Eye (tissue), 1 donor: ENCODE data around the gene TMEM86B.

Source experiments
- DNase-seq: peaks from one replicate; pipeline ENCODE4 v3.0.0-alpha.2; 2015

The TMEM86B gene

GRCh38 chr19:55256562-55257460 lies 28.2 kb upstream of the TMEM86B start:
- DNase-seq, result no peak

DNA sequence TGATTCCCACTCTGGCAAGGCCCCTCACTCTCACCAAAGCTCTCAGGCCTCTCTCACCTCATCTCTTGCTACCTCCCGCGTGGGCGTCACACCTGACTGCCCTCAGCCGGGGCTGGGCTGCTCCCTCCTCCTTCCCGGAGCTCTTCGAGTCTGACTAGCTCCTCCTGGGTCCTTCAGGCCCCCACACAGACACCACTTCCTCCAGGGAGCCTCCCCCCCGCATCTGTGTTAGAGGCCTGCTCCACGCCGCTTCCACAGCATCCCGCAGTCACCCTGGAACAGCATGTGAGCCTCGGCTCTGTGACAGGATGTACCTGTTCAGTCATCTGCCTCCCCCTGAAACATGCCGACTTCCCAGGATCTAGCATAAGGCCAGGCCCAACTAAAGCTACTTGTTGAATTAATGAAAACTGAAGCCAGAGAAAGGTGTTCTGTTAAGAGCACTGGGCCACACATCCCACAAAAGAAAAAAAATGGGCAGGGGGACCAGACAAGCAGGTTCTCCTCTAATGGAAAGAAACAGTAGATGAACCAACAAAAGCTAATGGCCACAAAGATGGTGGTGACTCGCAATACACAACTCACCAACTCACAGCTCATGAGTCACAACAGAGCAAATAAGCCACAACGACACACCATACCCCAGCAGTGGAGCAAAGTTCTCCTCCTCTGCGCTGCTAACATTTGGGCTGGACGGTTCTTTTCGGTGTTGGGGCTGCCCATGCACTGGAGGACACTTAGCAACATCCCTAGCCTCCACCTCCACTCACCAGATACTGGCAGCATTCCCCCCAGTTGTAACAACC lies 27.3 kb upstream of the TMEM86B start:
- DNase-seq, result no peak

- no peak for DNase-seq
Measured at GRCh38 chr19:55254625-55254977, 26.0 kb upstream of the TMEM86B start.

DNA sequence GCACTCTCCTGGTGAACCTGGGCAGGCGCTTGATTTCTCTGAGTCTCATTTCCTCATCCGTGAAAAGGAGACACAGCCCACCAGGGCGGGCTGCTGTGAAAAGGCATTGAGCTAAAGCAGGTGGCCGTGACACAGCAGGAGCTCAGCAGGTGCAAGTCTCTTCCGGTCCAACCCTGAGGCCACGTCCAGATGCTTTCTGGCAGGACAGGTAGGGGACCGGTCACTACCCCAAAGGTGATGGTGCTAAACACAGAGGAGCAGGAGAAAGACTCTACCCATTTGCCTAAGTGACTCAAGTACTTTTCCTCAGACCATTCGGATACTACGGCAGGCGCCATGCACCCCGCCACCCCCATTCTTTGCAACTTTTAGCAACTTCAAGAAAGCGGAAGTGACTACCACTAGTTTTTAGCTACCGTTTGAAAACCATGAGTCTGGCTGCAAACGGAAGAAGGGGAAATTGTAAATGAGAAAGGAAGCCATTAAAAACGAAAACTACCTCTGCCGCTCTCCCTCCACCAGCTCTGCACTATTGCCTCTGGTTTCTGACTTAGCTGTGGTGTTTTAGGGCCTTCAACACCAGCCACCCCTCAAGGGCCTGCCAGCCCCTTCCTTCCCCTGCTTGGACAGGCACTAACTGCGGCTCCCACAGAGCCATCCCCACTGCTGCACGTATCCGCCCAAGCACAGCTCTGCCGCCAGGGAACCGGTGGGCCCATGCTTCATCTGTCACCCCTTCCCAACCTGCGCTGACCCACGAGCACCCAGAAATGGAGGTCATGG lies 25.5 kb upstream of the TMEM86B start:
- DNase-seq, result no peak

GRCh38 chr19:55252760-55253663 lies 24.4 kb upstream of the TMEM86B start:
- no peak for DNase-seq

DNA sequence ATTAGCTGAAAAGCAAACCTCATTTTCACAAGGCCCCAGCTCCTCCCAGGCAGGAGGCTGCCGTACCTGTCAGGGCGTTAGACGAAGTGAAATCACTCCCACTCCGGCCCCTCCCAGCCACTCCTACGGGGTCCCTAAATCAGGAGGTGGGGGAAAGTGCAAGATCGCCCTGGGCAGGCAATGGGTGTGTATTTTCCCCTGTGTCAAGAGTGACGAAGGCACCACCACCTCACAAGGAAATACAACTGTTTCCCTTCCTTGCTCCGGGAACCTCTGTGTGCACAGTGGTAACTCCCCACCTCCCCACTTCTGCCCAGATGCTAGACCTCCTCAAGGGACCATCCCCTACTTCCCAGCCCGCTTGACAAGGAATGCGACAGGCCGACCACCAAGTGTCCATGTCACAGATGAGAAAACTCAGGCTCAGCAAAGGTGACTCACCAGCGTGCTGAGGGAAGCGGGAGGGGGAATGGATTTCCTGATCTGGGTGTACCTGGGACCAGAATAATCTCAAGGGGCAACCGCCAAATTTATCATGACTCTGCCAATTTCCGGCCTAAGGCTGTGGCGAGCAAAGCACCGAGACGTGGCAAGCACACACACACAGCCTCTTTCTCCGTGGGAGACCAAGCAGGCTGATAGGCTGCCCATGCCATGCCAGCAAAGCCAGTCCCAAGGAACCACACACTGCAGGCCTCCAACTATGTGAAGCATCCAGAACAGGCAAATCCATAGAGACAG lies 22.9 kb upstream of the TMEM86B start:
- no peak for DNase-seq

DNA sequence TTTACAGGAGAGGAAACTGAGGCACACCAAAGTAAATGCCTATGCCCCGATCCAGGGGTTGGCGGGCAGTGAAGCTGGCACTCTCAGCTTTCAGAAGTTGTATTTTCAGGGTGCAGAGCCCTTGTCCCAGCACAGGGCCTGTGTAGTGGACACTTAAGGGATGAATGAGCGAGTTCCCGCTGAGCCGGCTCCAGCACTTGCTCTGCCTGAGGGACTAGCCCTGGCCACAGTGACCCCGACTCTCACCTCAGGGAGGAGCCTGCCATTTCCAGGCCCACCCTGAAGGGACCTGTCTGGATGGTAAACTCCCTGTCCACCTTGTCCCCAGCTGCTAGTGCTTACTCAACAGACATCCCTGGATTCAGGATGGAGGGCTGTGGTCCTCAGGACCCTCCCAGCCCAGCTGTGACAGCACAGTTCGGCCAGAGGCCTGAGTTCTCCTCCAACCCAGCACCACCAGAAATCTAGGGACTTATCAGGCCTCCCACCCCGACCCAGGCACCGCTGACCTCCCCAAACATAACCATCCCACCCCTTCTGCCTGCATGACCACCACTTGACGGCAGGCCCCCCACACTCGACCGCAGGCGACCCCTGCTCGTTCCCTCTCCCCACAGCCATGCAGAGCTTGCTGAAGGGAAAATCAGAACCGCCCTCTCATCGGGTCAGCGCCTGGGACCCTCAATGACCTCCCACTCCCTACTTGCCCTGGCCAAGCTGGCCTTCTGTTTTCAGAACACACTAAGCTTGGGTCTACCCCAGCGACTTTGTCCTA lies 21.9 kb upstream of the TMEM86B start:
- no peak for DNase-seq

DNA sequence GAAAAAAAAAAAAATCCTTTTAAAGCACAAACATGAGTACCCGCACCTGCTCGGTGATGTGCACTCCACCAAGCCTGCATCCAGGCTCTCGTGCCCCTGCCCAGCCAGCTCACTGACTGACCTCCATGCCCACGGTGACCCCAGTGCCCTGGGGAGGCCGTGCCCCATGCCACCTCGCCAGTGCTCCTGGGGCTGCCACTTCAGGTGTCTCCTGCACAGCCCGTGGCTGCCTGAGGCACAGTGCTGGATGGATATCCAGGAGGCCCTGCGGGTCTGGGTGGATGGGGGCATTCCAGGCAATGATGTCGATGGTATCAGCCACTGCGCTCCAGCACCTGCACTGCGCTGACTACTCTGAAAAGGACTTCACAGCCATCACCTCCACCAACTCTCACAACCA lies 21.3 kb upstream of the TMEM86B start:
- DNase-seq, result no peak

DNA sequence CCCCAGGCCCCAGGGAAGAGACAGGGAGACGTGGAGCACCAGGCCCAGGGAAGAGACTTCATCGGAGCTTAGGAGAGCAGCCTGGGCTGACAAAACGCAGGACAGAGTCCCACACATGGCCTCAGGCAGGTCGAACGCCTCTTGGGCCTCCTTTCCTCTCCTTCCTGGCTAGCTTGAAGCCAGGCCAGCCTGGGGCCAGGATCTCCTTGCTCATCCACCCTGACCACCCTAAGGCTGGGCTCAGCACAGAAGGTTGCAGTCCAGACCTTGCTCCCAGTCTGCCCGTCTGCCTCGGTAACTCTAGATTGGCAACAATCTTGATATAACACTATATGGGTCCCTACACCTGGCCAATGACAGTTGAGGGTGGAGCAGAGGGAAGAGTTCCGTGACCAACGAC lies 20.1 kb upstream of the TMEM86B start:
- DNase-seq, result no peak

GRCh38 chr19:55248166-55248675 lies 19.7 kb upstream of the TMEM86B start:
- no peak for DNase-seq

DNA sequence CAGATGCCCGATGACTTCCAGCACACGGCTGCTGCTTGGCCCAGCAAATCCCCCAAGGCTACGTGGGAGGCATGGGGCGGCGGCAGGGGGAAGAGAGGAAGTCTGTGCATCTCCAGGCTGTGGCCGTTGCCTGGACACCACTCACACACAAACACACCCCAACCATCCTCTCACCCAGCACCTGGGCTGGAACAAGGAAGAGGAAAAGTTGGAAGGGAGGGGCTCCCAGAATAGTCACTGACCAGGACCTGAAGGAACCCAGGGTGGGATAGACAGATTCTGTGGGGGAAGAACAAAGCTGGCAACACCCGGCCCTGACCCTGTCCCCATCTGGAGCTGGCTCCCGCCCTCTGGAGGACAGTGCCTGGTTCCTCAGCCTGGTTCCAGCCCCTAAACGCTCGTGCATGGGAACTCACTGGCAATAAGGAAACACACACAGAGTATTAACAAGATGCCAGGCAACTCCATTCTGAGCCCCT lies 19.1 kb upstream of the TMEM86B start:
- no peak for DNase-seq

- no peak for DNase-seq
Measured at GRCh38 chr19:55246462-55247451, 18.2 kb upstream of the TMEM86B start.

DNA sequence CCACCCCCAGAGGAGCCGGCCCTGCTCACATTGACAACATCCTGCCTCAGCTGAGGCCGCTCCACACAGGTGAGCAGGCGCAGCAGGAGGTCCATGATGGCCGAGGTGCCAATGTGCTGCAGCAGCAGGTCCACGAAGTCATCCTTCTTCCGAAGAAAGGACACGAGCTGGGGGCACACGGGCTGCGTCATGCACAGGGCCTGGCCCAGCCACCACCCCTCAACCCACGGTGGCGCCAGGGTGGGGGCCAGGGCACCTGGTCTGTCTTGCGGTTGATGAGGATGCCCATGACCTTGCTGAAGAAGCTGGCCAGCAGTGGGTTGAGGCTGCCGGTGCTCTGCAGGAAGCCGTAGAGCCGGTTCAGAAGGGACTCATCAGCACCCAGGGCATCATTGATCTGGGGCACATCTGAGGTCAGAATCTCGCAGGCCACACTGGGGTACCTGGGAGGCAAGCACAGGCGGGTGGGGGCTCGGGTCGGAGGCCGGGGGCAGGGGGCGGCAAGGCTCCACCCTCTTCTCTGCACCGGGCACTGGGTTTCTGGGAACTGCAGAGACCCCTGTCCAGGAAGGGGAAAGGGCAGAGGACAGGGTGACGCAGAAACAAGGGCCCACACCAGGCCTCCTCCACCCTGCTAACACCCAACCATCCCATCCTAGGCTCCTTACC lies 16.8 kb upstream of the TMEM86B start:
- DNase-seq, result no peak

- no peak for DNase-seq
Measured at GRCh38 chr19:55244004-55244680, 15.6 kb upstream of the TMEM86B start.

- no peak for DNase-seq
Measured at GRCh38 chr19:55242517-55242916, 14.0 kb upstream of the TMEM86B start.

DNA sequence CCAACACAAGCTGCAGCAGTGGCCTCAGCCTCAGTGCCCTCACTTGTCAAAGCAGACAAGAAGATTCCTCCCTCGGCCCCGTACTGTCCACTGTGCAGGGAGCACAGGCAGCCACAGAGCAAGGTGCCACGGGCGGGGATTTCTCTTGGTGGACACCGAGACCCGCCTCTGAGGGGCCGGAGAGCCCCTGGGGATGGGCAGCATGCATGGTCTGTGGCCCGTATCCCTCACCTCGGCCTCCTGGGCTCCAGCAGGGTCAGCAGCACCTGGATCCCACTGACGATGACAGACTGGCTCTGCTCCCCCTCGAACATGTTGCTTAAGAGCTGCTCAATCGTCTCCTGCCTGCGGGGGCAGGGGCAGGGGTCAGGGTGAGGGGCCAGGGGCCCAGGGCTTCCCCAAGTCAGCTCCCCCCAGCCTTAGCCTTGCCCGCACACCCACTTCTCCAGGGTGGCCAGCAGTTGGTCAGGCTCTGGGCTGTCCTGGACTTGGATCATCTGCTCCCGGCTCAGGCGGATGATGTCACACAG lies 13.4 kb upstream of the TMEM86B start:
- DNase-seq, result no peak

DNA sequence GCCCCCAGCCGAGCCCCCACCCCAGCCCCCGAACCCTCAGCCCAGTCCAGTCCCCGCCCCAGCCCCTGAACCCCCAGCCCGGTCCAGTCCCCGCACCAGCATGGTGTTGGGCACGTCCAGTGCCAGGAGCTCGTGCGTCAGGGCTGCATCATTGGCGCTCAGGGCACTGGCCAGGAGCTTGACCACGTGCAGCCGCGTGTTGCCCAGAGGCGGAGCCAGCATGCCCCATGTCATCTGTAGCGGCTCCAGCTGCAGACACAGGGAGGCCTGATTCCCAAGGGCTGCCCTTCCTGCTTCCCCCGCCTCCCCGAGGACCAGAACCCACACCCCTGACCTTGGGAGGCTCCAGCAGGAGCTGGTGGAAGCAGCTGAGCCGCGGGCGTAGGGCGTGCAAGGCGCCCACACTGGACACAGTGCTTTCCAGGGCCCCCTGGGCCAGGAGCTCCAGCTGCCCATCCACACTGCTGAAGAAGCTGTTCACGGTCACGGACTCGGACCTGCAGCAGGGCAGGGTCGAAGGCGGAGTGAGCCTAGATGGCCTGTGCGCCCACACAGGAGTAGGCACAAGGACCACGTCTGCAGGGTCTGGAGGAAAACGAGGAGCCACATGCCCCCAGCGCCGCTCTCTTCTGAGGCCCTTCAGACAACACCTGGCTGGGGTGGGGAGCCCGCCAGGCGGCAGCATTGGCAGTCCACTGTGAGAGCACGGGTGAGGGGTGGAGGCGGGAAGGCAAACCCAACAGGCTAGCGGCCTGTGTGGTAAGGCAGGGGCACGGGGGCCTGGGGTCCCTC lies 12.8 kb upstream of the TMEM86B start:
- no peak for DNase-seq
